Measurements from ENCODE around the gene HPGDS.

HPGDS gene

GRCh38 chr4:94357624-94358023, 15.0 kb upstream of the HPGDS start:
- no peak for TF ChIP-seq SUZ12 (IDR thresholded peaks at IDR 0.05; ENCODE audit: extremely low read depth, insufficient read depth, insufficient read length)
- no peak for TF ChIP-seq ZNF274 (IDR thresholded peaks at IDR 0.05; ENCODE audit: low read depth, low read length)
- TF ChIP-seq YY1 (IDR thresholded peaks at IDR 0.05; ENCODE audit: insufficient read depth, insufficient read length) = no peak
- Histone ChIP-seq H3K9ac (ENCODE audit: insufficient read length, low read depth) (no peak overlapping the region), H3K4me1 (ENCODE audit: insufficient read depth, insufficient read length) (no peaks in the 10 kb centered on the region), H3K27me3 (ENCODE audit: insufficient read depth, insufficient read length) (no peaks in the 10 kb centered on the region), H3K36me3 (ENCODE audit: insufficient read depth, insufficient read length, low read length) (no peaks in the 10 kb centered on the region), H3K4me3 (ENCODE audit: insufficient read length, low read depth) (no peak overlapping the region), H3K9me3 (ENCODE audit: insufficient read depth, low read length) (no peaks in the 10 kb centered on the region)
- DNase-seq (ENCODE audit: low read depth, low spot score) = no peak

GRCh38 chr4:94356444-94356843, 13.8 kb upstream of the HPGDS start:
- no peaks in the 10 kb centered on the region for H3K27me3 ChIP-seq (ENCODE audit: insufficient read depth, insufficient read length)
- no peaks in the 10 kb centered on the region for H3K36me3 ChIP-seq (ENCODE audit: insufficient read depth, insufficient read length, low read length)
- H3K4me1 ChIP-seq (ENCODE audit: insufficient read depth, insufficient read length) = no peaks in the 10 kb centered on the region
- H3K9ac ChIP-seq (ENCODE audit: insufficient read length, low read depth) = no peak overlapping the region
- H3K9me3 ChIP-seq (ENCODE audit: insufficient read depth, low read length) = no peaks in the 10 kb centered on the region
- DNase-seq (ENCODE audit: low read depth, low spot score) = no peak
- no peak for TF ChIP-seq SUZ12 (IDR thresholded peaks at IDR 0.05; ENCODE audit: extremely low read depth, insufficient read depth, insufficient read length)
- TF ChIP-seq ZNF274 (IDR thresholded peaks at IDR 0.05; ENCODE audit: low read depth, low read length) = no peak
- TF ChIP-seq YY1 (IDR thresholded peaks at IDR 0.05; ENCODE audit: insufficient read depth, insufficient read length) = no peak
- no peak overlapping the region for H3K4me3 ChIP-seq (ENCODE audit: insufficient read length, low read depth)

DNA sequence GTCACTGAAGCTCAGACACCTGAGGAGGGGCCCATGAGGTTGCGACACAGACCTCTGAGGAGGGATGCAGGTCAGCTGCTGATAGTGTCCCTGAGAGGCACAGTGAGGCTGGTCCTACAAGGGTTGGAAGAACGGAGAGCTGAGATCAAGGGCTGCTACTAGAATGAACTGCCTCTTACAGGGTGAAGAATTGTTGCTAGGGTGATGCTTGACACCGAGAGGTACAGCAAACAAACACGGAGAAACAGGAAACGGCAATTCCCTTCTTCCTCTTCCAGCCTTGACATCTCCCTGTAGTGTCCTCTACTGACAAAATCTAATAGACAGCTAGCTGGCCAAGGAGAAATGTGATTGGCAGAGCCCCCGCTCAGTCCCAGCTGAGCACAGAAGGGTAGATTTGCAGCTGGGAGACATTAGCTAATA, 11.8 kb upstream of the HPGDS start:
- TF ChIP-seq ZNF274 (IDR thresholded peaks at IDR 0.05; ENCODE audit: low read depth, low read length) = no peak
- no peaks in the 10 kb centered on the region for H3K27me3 ChIP-seq (ENCODE audit: insufficient read depth, insufficient read length)
- no peak overlapping the region for H3K9ac ChIP-seq (ENCODE audit: insufficient read length, low read depth)
- H3K4me3 ChIP-seq (ENCODE audit: insufficient read length, low read depth) = no peak overlapping the region
- no peaks in the 10 kb centered on the region for H3K4me1 ChIP-seq (ENCODE audit: insufficient read depth, insufficient read length)
- H3K9me3 ChIP-seq (ENCODE audit: insufficient read depth, low read length) = no peaks in the 10 kb centered on the region
- DNase-seq (ENCODE audit: low read depth, low spot score) = no peak
- no peaks in the 10 kb centered on the region for H3K36me3 ChIP-seq (ENCODE audit: insufficient read depth, insufficient read length, low read length)

DNA sequence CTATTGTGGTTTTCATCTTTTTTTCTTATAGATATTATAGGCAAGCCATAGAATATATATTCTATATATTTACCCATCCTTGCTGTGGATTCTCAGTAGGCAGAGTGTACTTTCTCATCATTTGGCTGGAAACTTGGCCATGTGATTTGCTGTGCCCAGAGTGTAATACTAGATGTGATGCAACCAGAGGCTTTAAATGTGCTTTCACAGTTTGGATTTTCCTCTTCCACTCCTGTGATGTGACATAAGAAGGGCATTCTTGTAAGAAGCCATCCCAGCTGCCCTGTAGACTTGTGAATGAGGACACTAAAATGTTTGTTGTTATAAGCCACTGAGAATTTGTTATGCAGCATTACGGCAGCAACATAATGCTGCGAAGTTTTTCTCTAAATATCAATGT, 10.4 kb upstream of the HPGDS start:
- H3K36me3 ChIP-seq (ENCODE audit: insufficient read depth, insufficient read length, low read length) = no peaks in the 10 kb centered on the region
- no peak for TF ChIP-seq ZNF274 (IDR thresholded peaks at IDR 0.05; ENCODE audit: low read depth, low read length)
- TF ChIP-seq SUZ12 (IDR thresholded peaks at IDR 0.05; ENCODE audit: extremely low read depth, insufficient read depth, insufficient read length) = no peak
- TF ChIP-seq YY1 (IDR thresholded peaks at IDR 0.05; ENCODE audit: insufficient read depth, insufficient read length) = no peak
- no peaks in the 10 kb centered on the region for H3K9me3 ChIP-seq (ENCODE audit: insufficient read depth, low read length)
- no peak overlapping the region for H3K4me3 ChIP-seq (ENCODE audit: insufficient read length, low read depth)
- no peak overlapping the region for H3K9ac ChIP-seq (ENCODE audit: insufficient read length, low read depth)
- no peaks in the 10 kb centered on the region for H3K4me1 ChIP-seq (ENCODE audit: insufficient read depth, insufficient read length)
- no peaks in the 10 kb centered on the region for H3K27me3 ChIP-seq (ENCODE audit: insufficient read depth, insufficient read length)
- no peak for DNase-seq (ENCODE audit: low read depth, low spot score)

GRCh38 chr4:94352163-94352562, 9.5 kb upstream of the HPGDS start:
- Histone ChIP-seq H3K9ac (ENCODE audit: insufficient read length, low read depth) (no peak overlapping the region), H3K4me1 (ENCODE audit: insufficient read depth, insufficient read length) (no peaks in the 10 kb centered on the region)

GRCh38 chr4:94351319-94351718, 8.7 kb upstream of the HPGDS start:
- no peak overlapping the region for H3K9ac ChIP-seq (ENCODE audit: insufficient read length, low read depth)
- no peak for TF ChIP-seq SUZ12 (IDR thresholded peaks at IDR 0.05; ENCODE audit: extremely low read depth, insufficient read depth, insufficient read length)
- TF ChIP-seq ZNF274 (IDR thresholded peaks at IDR 0.05; ENCODE audit: low read depth, low read length) = no peak
- TF ChIP-seq YY1 (IDR thresholded peaks at IDR 0.05; ENCODE audit: insufficient read depth, insufficient read length) = no peak

More at GRCh38 chr4:94352163-94352562, 9.5 kb upstream of the HPGDS start:
- no peak overlapping the region for H3K4me3 ChIP-seq (ENCODE audit: insufficient read length, low read depth)
- H3K36me3 ChIP-seq (ENCODE audit: insufficient read depth, insufficient read length, low read length) = no peaks in the 10 kb centered on the region
- TF ChIP-seq ZNF274 (IDR thresholded peaks at IDR 0.05; ENCODE audit: low read depth, low read length) = no peak
- no peak for TF ChIP-seq SUZ12 (IDR thresholded peaks at IDR 0.05; ENCODE audit: extremely low read depth, insufficient read depth, insufficient read length)
- TF ChIP-seq YY1 (IDR thresholded peaks at IDR 0.05; ENCODE audit: insufficient read depth, insufficient read length) = no peak
- H3K9me3 ChIP-seq (ENCODE audit: insufficient read depth, low read length) = no peaks in the 10 kb centered on the region
- no peaks in the 10 kb centered on the region for H3K27me3 ChIP-seq (ENCODE audit: insufficient read depth, insufficient read length)
- no peak for DNase-seq (ENCODE audit: low read depth, low spot score)

GRCh38 chr4:94350095-94350494, 7.5 kb upstream of the HPGDS start:
- no peaks in the 10 kb centered on the region for H3K9me3 ChIP-seq (ENCODE audit: insufficient read depth, low read length)
- H3K27me3 ChIP-seq (ENCODE audit: insufficient read depth, insufficient read length) = no peaks in the 10 kb centered on the region
- no peak for DNase-seq (ENCODE audit: low read depth, low spot score)
- H3K4me3 ChIP-seq (ENCODE audit: insufficient read length, low read depth) = no peak overlapping the region
- no peak overlapping the region for H3K9ac ChIP-seq (ENCODE audit: insufficient read length, low read depth)
- TF ChIP-seq YY1 (IDR thresholded peaks at IDR 0.05; ENCODE audit: insufficient read depth, insufficient read length) (no peak), ZNF274 (IDR thresholded peaks at IDR 0.05; ENCODE audit: low read depth, low read length) (no peak), SUZ12 (IDR thresholded peaks at IDR 0.05; ENCODE audit: extremely low read depth, insufficient read depth, insufficient read length) (no peak)
- no peaks in the 10 kb centered on the region for H3K4me1 ChIP-seq (ENCODE audit: insufficient read depth, insufficient read length)
- no peaks in the 10 kb centered on the region for H3K36me3 ChIP-seq (ENCODE audit: insufficient read depth, insufficient read length, low read length)

More at GRCh38 chr4:94351319-94351718, 8.7 kb upstream of the HPGDS start:
- H3K4me1 ChIP-seq (ENCODE audit: insufficient read depth, insufficient read length) = no peaks in the 10 kb centered on the region
- H3K9me3 ChIP-seq (ENCODE audit: insufficient read depth, low read length) = no peaks in the 10 kb centered on the region
- DNase-seq (ENCODE audit: low read depth, low spot score) = no peak
- no peaks in the 10 kb centered on the region for H3K36me3 ChIP-seq (ENCODE audit: insufficient read depth, insufficient read length, low read length)
- no peaks in the 10 kb centered on the region for H3K27me3 ChIP-seq (ENCODE audit: insufficient read depth, insufficient read length)
- no peak overlapping the region for H3K4me3 ChIP-seq (ENCODE audit: insufficient read length, low read depth)

- TF ChIP-seq YY1 (IDR thresholded peaks at IDR 0.05; ENCODE audit: insufficient read depth, insufficient read length) (no peak), SUZ12 (IDR thresholded peaks at IDR 0.05; ENCODE audit: extremely low read depth, insufficient read depth, insufficient read length) (no peak), ZNF274 (IDR thresholded peaks at IDR 0.05; ENCODE audit: low read depth, low read length) (no peak)
- Histone ChIP-seq H3K36me3 (ENCODE audit: insufficient read depth, insufficient read length, low read length) (no peaks in the 10 kb centered on the region), H3K9me3 (ENCODE audit: insufficient read depth, low read length) (no peaks in the 10 kb centered on the region), H3K4me1 (ENCODE audit: insufficient read depth, insufficient read length) (no peaks in the 10 kb centered on the region), H3K4me3 (ENCODE audit: insufficient read length, low read depth) (no peak overlapping the region), H3K27me3 (ENCODE audit: insufficient read depth, insufficient read length) (no peaks in the 10 kb centered on the region), H3K9ac (ENCODE audit: insufficient read length, low read depth) (no peak overlapping the region)
- no peak for DNase-seq (ENCODE audit: low read depth, low spot score)
Measured at GRCh38 chr4:94349193-94349592, 6.6 kb upstream of the HPGDS start.
